ENCODE results near the gene C1orf146. TPM values are rescaled to one million over a fixed set of nuclear protein-coding genes. Genes with fewer than 3 reads are reported as not detected.

Gene C1orf146
- total RNA-seq, 2 experiments from 2014 or later = not detected

- Mint-ChIP-seq H3K27me3 (no peaks in the 10 kb centered on the region), H3K36me3 (ENCODE audit: low read depth) (peaks cover 55% of the 10 kb centered on the region), H3K4me3 (no peak overlapping the region), H3K9me3 (no peaks in the 10 kb centered on the region), H3K4me1 (peaks cover 17% of the 10 kb centered on the region), H3K27ac (no peak overlapping the region)
- CTCF ChIA-PET = interaction anchor here (0.5 to 1.8 kb wide), 13 partner anchors 9 to 779 kb away, joined by 3 to 10 read pairs (median 3); no protein-coding TSS in a partner anchor
- POLR2A ChIA-PET = interaction anchor here (0.5 to 1.2 kb wide), 3 partner anchors 9 to 26 kb away, joined by 3 read pairs; no protein-coding TSS in a partner anchor
- no peak for DNase-seq
Measured at GRCh38 chr1:92291372-92291999, 73.8 kb downstream of the C1orf146 start.

Other genes starting within 250 kb of the C1orf146 start
- under 1 TPM; 0.95 to 0.98 TPM for gene EPHX4, start 187.9 kb upstream of the C1orf146 start, total RNA-seq
- gene SETSIP, start 142.5 kb upstream of the C1orf146 start, total RNA-seq = not detected
- gene BTBD8, start 137.6 kb upstream of the C1orf146 start, total RNA-seq = 1 to 10 TPM; 3.7 to 4.6 TPM
- gene GLMN, start 81.1 kb downstream of the C1orf146 start, total RNA-seq = 10 to 100 TPM; 18.2 to 18.7 TPM
- 10 to 100 TPM; 31.6 to 36.5 TPM for gene RPAP2, start 81.1 kb downstream of the C1orf146 start, total RNA-seq